ENCODE data around the gene TFPI.

TFPI gene

GRCh38 chr2:187526792-187527191 is 27.4 kb downstream of the TFPI start:
- H3K4me3 ChIP-seq (IDR thresholded peaks at IDR 0.05; ENCODE audit: insufficient read depth, low read depth, low read length) = no peak overlapping the region
- no peak overlapping the region for H3K4me2 ChIP-seq
- H3K79me2 ChIP-seq (ENCODE audit: insufficient read depth, low read depth) = no peaks in the 10 kb centered on the region
- TF ChIP-seq CTCF (conservative IDR thresholded peaks at IDR 0.05; ENCODE audit: low read depth, low read length) = no peak
- no peaks in the 10 kb centered on the region for H3K36me3 ChIP-seq (ENCODE audit: insufficient read depth)
- H3K9ac ChIP-seq = no peak overlapping the region
- no peak overlapping the region for H3K27ac ChIP-seq
- no peak overlapping the region for H2AFZ ChIP-seq (ENCODE audit: low read depth)
- H3K4me1 ChIP-seq (ENCODE audit: low read depth, poor library complexity, severe bottlenecking) = no peaks in the 10 kb centered on the region
- no peaks in the 10 kb centered on the region for H4K20me1 ChIP-seq (ENCODE audit: insufficient read depth)
- H3K27me3 ChIP-seq (ENCODE audit: insufficient read depth, low read depth) = no peaks in the 10 kb centered on the region

- Histone ChIP-seq H3K4me1 (ENCODE audit: low read depth, poor library complexity, severe bottlenecking) (no peaks in the 10 kb centered on the region), H2AFZ (ENCODE audit: low read depth) (no peak overlapping the region), H3K27me3 (ENCODE audit: insufficient read depth, low read depth) (no peaks in the 10 kb centered on the region), H3K4me3 (IDR thresholded peaks at IDR 0.05; ENCODE audit: insufficient read depth, low read depth, low read length) (no peak overlapping the region), H3K36me3 (ENCODE audit: insufficient read depth) (no peaks in the 10 kb centered on the region), H3K27ac (no peak overlapping the region), H3K79me2 (ENCODE audit: insufficient read depth, low read depth) (no peaks in the 10 kb centered on the region), H3K4me2 (no peak overlapping the region), H3K9ac (no peak overlapping the region), H4K20me1 (ENCODE audit: insufficient read depth) (no peaks in the 10 kb centered on the region)
- TF ChIP-seq CTCF (conservative IDR thresholded peaks at IDR 0.05; ENCODE audit: low read depth, low read length) = no peak
These were observed 28.9 kb downstream of the TFPI start for GRCh38 chr2:187525163-187525900.

GRCh38 chr2:187523325-187523724 is 30.9 kb downstream of the TFPI start:
- no peaks in the 10 kb centered on the region for H3K4me1 ChIP-seq (ENCODE audit: low read depth, poor library complexity, severe bottlenecking)
- no peak for TF ChIP-seq CTCF (conservative IDR thresholded peaks at IDR 0.05; ENCODE audit: low read depth, low read length)
- H3K4me2 ChIP-seq = no peak overlapping the region

GRCh38 chr2:187520121-187520624 is 34.1 kb downstream of the TFPI start:
- no peaks in the 10 kb centered on the region for H3K4me1 ChIP-seq (ENCODE audit: low read depth, poor library complexity, severe bottlenecking)
- no peak overlapping the region for H2AFZ ChIP-seq (ENCODE audit: low read depth)
- no peak overlapping the region for H3K27ac ChIP-seq
- no peak overlapping the region for H3K4me3 ChIP-seq (IDR thresholded peaks at IDR 0.05; ENCODE audit: insufficient read depth, low read depth, low read length)
- H3K4me2 ChIP-seq = no peak overlapping the region
- no peaks in the 10 kb centered on the region for H3K79me2 ChIP-seq (ENCODE audit: insufficient read depth, low read depth)
- no peaks in the 10 kb centered on the region for H3K27me3 ChIP-seq (ENCODE audit: insufficient read depth, low read depth)
- H3K36me3 ChIP-seq (ENCODE audit: insufficient read depth) = no peaks in the 10 kb centered on the region
- no peak for TF ChIP-seq CTCF (conservative IDR thresholded peaks at IDR 0.05; ENCODE audit: low read depth, low read length)
- no peaks in the 10 kb centered on the region for H4K20me1 ChIP-seq (ENCODE audit: insufficient read depth)
- H3K9ac ChIP-seq = no peak overlapping the region

More at GRCh38 chr2:187523325-187523724, 30.9 kb downstream of the TFPI start:
- H3K9ac ChIP-seq = no peak overlapping the region
- H3K36me3 ChIP-seq (ENCODE audit: insufficient read depth) = no peaks in the 10 kb centered on the region
- H4K20me1 ChIP-seq (ENCODE audit: insufficient read depth) = no peaks in the 10 kb centered on the region
- no peak overlapping the region for H3K4me3 ChIP-seq (IDR thresholded peaks at IDR 0.05; ENCODE audit: insufficient read depth, low read depth, low read length)
- no peak overlapping the region for H3K27ac ChIP-seq
- no peak overlapping the region for H2AFZ ChIP-seq (ENCODE audit: low read depth)
- H3K27me3 ChIP-seq (ENCODE audit: insufficient read depth, low read depth) = no peaks in the 10 kb centered on the region
- H3K79me2 ChIP-seq (ENCODE audit: insufficient read depth, low read depth) = no peaks in the 10 kb centered on the region
